T-helper 1 cell treated with Interleukin-12 subunit alpha and Interleukin-12 subunit beta and Interleukin-4 antibody, amounts not matched to agents 30 μg/mL and 1 μg/mL, for 36 hours (primary cell): ENCODE measurements around the gene KIF1A.

Experiments
- H3K27ac Mint-ChIP-seq: one replicate; pipeline ENCODE4 v1.8.0; 2021; ENCODE audit warnings: mild to moderate bottlenecking, mixed read lengths
- H3K27me3 Mint-ChIP-seq: one replicate; pipeline ENCODE4 v1.8.0; 2021; ENCODE audit warnings: low read depth, mixed read lengths
- H3K36me3 Mint-ChIP-seq: one replicate; pipeline ENCODE4 v1.8.0; 2021; ENCODE audit warnings: low read depth, mixed read lengths
- H3K4me1 Mint-ChIP-seq: one replicate; pipeline ENCODE4 v1.8.0; 2021; ENCODE audit warnings: low read depth, mixed read lengths
- H3K4me3 Mint-ChIP-seq: one replicate; pipeline ENCODE4 v1.8.0; 2021; ENCODE audit warnings: mild to moderate bottlenecking, moderate library complexity, mixed read lengths
- H3K9me3 Mint-ChIP-seq: one replicate; pipeline ENCODE4 v1.8.0; 2021; ENCODE audit warnings: mixed read lengths

Gene KIF1A

GRCh38 chr2:240806459-240806858 lies 13.6 kb downstream of the KIF1A start:
- H3K27me3 Mint-ChIP-seq, result peaks cover 29% of the 10 kb centered on the region
- no peaks in the 10 kb centered on the region for H3K4me1 Mint-ChIP-seq
- H3K27ac Mint-ChIP-seq, result no peak overlapping the region
- H3K9me3 Mint-ChIP-seq, result no peaks in the 10 kb centered on the region
- H3K36me3 Mint-ChIP-seq, result no peaks in the 10 kb centered on the region
- no peak overlapping the region for H3K4me3 Mint-ChIP-seq

GRCh38 chr2:240806006-240806405 lies 14.0 kb downstream of the KIF1A start:
- Mint-ChIP-seq H3K27ac (no peak overlapping the region), H3K4me3 (no peak overlapping the region), H3K4me1 (no peaks in the 10 kb centered on the region), H3K27me3 (peaks cover 33% of the 10 kb centered on the region), H3K9me3 (no peaks in the 10 kb centered on the region), H3K36me3 (no peaks in the 10 kb centered on the region)

GRCh38 chr2:240803191-240803590 lies 16.8 kb downstream of the KIF1A start:
- peaks cover 39% of the 10 kb centered on the region for H3K27me3 Mint-ChIP-seq

GRCh38 chr2:240799033-240799820 lies 20.8 kb downstream of the KIF1A start:
- peaks cover 26% of the 10 kb centered on the region for H3K27me3 Mint-ChIP-seq
- H3K4me3 Mint-ChIP-seq, result no peak overlapping the region
- no peak overlapping the region for H3K27ac Mint-ChIP-seq
- no peaks in the 10 kb centered on the region for H3K4me1 Mint-ChIP-seq
- no peaks in the 10 kb centered on the region for H3K36me3 Mint-ChIP-seq
- H3K9me3 Mint-ChIP-seq, result no peaks in the 10 kb centered on the region

More at GRCh38 chr2:240803191-240803590, 16.8 kb downstream of the KIF1A start:
- no peak overlapping the region for H3K4me3 Mint-ChIP-seq
- no peaks in the 10 kb centered on the region for H3K9me3 Mint-ChIP-seq
- H3K36me3 Mint-ChIP-seq, result no peaks in the 10 kb centered on the region
- no peaks in the 10 kb centered on the region for H3K4me1 Mint-ChIP-seq
- H3K27ac Mint-ChIP-seq, result no peak overlapping the region

GRCh38 chr2:240798327-240798905 lies 21.6 kb downstream of the KIF1A start:
- no peaks in the 10 kb centered on the region for H3K36me3 Mint-ChIP-seq
- no peaks in the 10 kb centered on the region for H3K9me3 Mint-ChIP-seq
- no peaks in the 10 kb centered on the region for H3K4me1 Mint-ChIP-seq
- no peak overlapping the region for H3K27ac Mint-ChIP-seq
- peaks cover 23% of the 10 kb centered on the region for H3K27me3 Mint-ChIP-seq
- H3K4me3 Mint-ChIP-seq, result no peak overlapping the region

GRCh38 chr2:240797914-240798313 lies 22.1 kb downstream of the KIF1A start:
- Mint-ChIP-seq H3K36me3 (no peaks in the 10 kb centered on the region), H3K9me3 (no peaks in the 10 kb centered on the region), H3K4me3 (no peak overlapping the region), H3K27me3 (peaks cover 19% of the 10 kb centered on the region), H3K27ac (no peak overlapping the region), H3K4me1 (no peaks in the 10 kb centered on the region)

- Mint-ChIP-seq H3K36me3 (no peaks in the 10 kb centered on the region), H3K9me3 (no peaks in the 10 kb centered on the region), H3K27ac (no peak overlapping the region), H3K27me3 (peaks cover 19% of the 10 kb centered on the region), H3K4me1 (no peaks in the 10 kb centered on the region), H3K4me3 (no peak overlapping the region)
These were observed 22.5 kb downstream of the KIF1A start for GRCh38 chr2:240797500-240797895.

GRCh38 chr2:240796543-240797499 lies 23.2 kb downstream of the KIF1A start:
- Mint-ChIP-seq H3K4me3 (no peak overlapping the region), H3K4me1 (no peaks in the 10 kb centered on the region), H3K9me3 (no peaks in the 10 kb centered on the region)

GRCh38 chr2:240795916-240796510 lies 24.0 kb downstream of the KIF1A start:
- no peaks in the 10 kb centered on the region for H3K4me1 Mint-ChIP-seq
- H3K4me3 Mint-ChIP-seq, result no peak overlapping the region
- no peak overlapping the region for H3K27ac Mint-ChIP-seq
- no peaks in the 10 kb centered on the region for H3K9me3 Mint-ChIP-seq
- no peaks in the 10 kb centered on the region for H3K36me3 Mint-ChIP-seq
- H3K27me3 Mint-ChIP-seq, result peaks cover 6% of the 10 kb centered on the region

More at GRCh38 chr2:240796543-240797499, 23.2 kb downstream of the KIF1A start:
- Mint-ChIP-seq H3K36me3 (no peaks in the 10 kb centered on the region), H3K27ac (no peak overlapping the region), H3K27me3 (peaks cover 14% of the 10 kb centered on the region)

- Mint-ChIP-seq H3K27me3 (peaks cover 2% of the 10 kb centered on the region), H3K36me3 (no peaks in the 10 kb centered on the region), H3K9me3 (no peaks in the 10 kb centered on the region), H3K4me3 (no peak overlapping the region), H3K27ac (no peak overlapping the region), H3K4me1 (no peaks in the 10 kb centered on the region)
These were observed 24.6 kb downstream of the KIF1A start for GRCh38 chr2:240795454-240795853.

GRCh38 chr2:240794178-240794721 lies 25.8 kb downstream of the KIF1A start:
- no peak overlapping the region for H3K27ac Mint-ChIP-seq
- H3K9me3 Mint-ChIP-seq, result no peaks in the 10 kb centered on the region
- no peaks in the 10 kb centered on the region for H3K4me1 Mint-ChIP-seq
- H3K4me3 Mint-ChIP-seq, result no peak overlapping the region
- H3K27me3 Mint-ChIP-seq, result no peaks in the 10 kb centered on the region
- H3K36me3 Mint-ChIP-seq, result no peaks in the 10 kb centered on the region

- Mint-ChIP-seq H3K27me3 (no peaks in the 10 kb centered on the region), H3K36me3 (no peaks in the 10 kb centered on the region), H3K27ac (no peak overlapping the region), H3K9me3 (no peaks in the 10 kb centered on the region), H3K4me3 (no peak overlapping the region), H3K4me1 (no peaks in the 10 kb centered on the region)
These were observed 26.5 kb downstream of the KIF1A start for GRCh38 chr2:240793313-240794177.

- Mint-ChIP-seq H3K9me3 (no peaks in the 10 kb centered on the region), H3K4me1 (no peaks in the 10 kb centered on the region), H3K27me3 (no peaks in the 10 kb centered on the region), H3K36me3 (no peaks in the 10 kb centered on the region), H3K27ac (no peak overlapping the region), H3K4me3 (no peak overlapping the region)
These were observed 27.2 kb downstream of the KIF1A start for GRCh38 chr2:240792629-240793312.
